ENCODE measurements around the gene EML4.

- TF ChIP-seq CTCF (conservative IDR thresholded peaks at IDR 0.05) (no peak), EZH2 (IDR thresholded peaks at IDR 0.05; ENCODE audit: low read depth) (no peak)
Measured at GRCh38 chr2:42141687-42142546, 27.2 kb upstream of the EML4 start.
